Ishikawa (cell line): Measurements from ENCODE around the gene CYTL1.

Experiments used
- CEBPB ChIP-seq: IDR thresholded peaks from 2 replicates; pipeline ENCODE4 v1.6.1; 2012
- CREB1 ChIP-seq: IDR thresholded peaks from 2 replicates; pipeline ENCODE4 v1.6.1; 2012; ENCODE audit warnings: low read depth
- EGR1 ChIP-seq: IDR thresholded peaks from 2 replicates; pipeline ENCODE4 v1.6.1; 2012
- EP300 ChIP-seq: IDR thresholded peaks from 2 replicates; pipeline ENCODE4 v1.6.1; 2012; ENCODE audit warnings: borderline replicate concordance
- FOXM1 ChIP-seq: IDR thresholded peaks from 2 replicates; pipeline ENCODE4 v1.6.1; 2012; ENCODE audit warnings: low read depth, borderline replicate concordance
- NFIC ChIP-seq: IDR thresholded peaks from 2 replicates; pipeline ENCODE4 v1.6.1; 2012
- TEAD4 ChIP-seq: IDR thresholded peaks from 2 replicates; pipeline ENCODE4 v1.6.1; 2012
- YY1 ChIP-seq: IDR thresholded peaks from 2 replicates; pipeline ENCODE4 v1.6.1; 2012; ENCODE audit warnings: low read depth
- TF ChIP-seq, protein P1 (sequence below): IDR thresholded peaks from 2 replicates; pipeline ENCODE4 v1.6.1; 2012
- TF ChIP-seq, protein P2 (sequence below): IDR thresholded peaks from 2 replicates; pipeline ENCODE4 v1.6.1; 2012
- TF ChIP-seq, protein P3 (sequence below): IDR thresholded peaks from 2 replicates; pipeline ENCODE4 v1.6.1; 2012; ENCODE audit warnings: low read depth, mild to moderate bottlenecking

DNA sequence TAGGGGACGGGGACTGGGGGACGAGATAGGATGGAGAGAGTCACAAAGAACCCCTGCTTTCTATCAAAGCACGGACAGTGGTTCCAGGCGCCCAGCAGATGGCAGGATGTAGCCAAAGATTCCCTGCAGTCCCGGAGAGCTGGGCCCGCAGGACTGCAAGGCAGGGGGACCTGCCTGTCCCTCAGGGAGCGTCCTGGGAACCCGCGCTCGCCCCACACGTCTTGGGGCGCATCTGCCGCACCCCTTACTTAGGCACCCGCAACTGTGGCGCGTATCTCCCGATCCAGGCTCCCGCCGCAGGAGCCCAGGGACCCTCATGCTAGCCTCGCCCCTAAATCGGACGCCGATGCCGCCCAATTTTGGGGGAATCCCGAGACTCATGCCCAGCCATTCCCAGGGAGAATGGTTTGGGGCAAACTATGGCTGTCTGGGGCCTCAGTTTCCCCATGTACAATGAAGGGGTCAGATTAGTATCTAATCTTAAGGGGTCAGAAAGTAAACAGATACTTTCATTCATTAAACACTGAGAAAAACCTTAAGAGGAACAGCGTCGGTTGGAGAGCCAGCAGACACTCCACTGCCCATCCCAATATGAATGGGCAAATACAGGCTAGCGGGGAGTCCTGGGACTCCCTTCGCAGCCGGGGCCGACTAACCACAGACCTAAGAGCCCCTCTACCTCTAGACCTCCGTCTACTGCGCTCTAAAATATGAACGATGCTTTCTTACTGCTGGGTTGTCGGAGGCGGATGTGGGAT, 31.4 kb upstream of the CYTL1 start:
- TF ChIP-seq, protein P1, sequence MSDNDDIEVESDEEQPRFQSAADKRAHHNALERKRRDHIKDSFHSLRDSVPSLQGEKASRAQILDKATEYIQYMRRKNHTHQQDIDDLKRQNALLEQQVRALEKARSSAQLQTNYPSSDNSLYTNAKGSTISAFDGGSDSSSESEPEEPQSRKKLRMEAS, result no peak
- TF ChIP-seq YY1, result no peak
- TF ChIP-seq EP300, result no peak
- TF ChIP-seq CEBPB, result no peak
- no peak for TF ChIP-seq EGR1
- TF ChIP-seq, protein P2, sequence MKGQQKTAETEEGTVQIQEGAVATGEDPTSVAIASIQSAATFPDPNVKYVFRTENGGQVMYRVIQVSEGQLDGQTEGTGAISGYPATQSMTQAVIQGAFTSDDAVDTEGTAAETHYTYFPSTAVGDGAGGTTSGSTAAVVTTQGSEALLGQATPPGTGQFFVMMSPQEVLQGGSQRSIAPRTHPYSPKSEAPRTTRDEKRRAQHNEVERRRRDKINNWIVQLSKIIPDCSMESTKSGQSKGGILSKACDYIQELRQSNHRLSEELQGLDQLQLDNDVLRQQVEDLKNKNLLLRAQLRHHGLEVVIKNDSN, result no peak
- TF ChIP-seq NFIC, result no peak
- TF ChIP-seq TEAD4, result no peak
- TF ChIP-seq, protein P3, sequence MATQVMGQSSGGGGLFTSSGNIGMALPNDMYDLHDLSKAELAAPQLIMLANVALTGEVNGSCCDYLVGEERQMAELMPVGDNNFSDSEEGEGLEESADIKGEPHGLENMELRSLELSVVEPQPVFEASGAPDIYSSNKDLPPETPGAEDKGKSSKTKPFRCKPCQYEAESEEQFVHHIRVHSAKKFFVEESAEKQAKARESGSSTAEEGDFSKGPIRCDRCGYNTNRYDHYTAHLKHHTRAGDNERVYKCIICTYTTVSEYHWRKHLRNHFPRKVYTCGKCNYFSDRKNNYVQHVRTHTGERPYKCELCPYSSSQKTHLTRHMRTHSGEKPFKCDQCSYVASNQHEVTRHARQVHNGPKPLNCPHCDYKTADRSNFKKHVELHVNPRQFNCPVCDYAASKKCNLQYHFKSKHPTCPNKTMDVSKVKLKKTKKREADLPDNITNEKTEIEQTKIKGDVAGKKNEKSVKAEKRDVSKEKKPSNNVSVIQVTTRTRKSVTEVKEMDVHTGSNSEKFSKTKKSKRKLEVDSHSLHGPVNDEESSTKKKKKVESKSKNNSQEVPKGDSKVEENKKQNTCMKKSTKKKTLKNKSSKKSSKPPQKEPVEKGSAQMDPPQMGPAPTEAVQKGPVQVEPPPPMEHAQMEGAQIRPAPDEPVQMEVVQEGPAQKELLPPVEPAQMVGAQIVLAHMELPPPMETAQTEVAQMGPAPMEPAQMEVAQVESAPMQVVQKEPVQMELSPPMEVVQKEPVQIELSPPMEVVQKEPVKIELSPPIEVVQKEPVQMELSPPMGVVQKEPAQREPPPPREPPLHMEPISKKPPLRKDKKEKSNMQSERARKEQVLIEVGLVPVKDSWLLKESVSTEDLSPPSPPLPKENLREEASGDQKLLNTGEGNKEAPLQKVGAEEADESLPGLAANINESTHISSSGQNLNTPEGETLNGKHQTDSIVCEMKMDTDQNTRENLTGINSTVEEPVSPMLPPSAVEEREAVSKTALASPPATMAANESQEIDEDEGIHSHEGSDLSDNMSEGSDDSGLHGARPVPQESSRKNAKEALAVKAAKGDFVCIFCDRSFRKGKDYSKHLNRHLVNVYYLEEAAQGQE, result no peak
- TF ChIP-seq FOXM1, result no peak
- TF ChIP-seq CREB1, result no peak
